HG03565 (cell line): ENCODE data around the gene BCKDK.
"Not testable (repeated sequence)": the region's sequence is repeated elsewhere in the genome, so short reads cannot be mapped to it uniquely, and the experiment has no call there.

Experiments used
- ATAC-seq: cut with Tn5 transposase; IDR thresholded peaks from one replicate; pipeline ENCODE4 v1.9.1; 2021; ENCODE audit warnings: mild to moderate bottlenecking, moderate library complexity; ENCODE audit not compliant: unreplicated experiment

BCKDK gene

DNA sequence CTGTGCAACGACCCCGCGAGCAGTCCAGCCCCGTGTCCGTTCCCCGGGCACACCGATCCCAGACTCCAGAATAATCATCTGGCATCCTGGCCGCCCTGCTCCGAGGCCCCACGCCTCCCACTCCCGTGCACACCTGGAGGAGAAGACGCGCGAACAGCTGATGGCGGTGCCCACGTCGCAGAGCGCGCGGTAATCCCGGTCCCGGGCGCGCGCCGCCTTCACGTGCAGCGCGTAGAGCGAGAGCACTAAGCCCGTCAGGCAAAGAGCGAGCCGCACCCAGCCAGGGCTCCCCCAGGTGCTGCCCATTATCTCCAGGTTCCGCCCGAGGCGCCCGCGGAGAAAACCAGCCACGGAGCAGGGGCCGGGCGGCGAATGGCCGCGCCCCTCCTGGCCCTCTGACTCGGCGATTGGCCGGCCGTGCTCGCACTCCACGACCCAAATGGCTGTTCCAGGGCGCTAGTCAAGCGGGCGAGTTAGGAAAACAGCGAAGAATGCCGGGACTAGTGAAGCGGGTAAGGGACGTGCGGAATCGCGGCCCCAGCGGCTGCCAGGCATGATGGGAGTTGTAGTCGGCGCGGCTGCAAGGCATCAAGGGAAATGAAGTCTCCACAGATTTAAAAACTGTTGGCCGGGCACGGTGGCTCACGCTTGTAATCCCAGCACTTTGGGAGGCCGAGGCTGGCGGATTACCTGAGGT, 13.6 kb upstream of the BCKDK start, which contains the start of gene VKORC1:
Gene VKORC1 (minus strand): TSS at position 374 of the 697 bp plus-strand sequence. CDS start 68 bp downstream, at position 306.
- ATAC-seq: peak; percentile 61

DNA sequence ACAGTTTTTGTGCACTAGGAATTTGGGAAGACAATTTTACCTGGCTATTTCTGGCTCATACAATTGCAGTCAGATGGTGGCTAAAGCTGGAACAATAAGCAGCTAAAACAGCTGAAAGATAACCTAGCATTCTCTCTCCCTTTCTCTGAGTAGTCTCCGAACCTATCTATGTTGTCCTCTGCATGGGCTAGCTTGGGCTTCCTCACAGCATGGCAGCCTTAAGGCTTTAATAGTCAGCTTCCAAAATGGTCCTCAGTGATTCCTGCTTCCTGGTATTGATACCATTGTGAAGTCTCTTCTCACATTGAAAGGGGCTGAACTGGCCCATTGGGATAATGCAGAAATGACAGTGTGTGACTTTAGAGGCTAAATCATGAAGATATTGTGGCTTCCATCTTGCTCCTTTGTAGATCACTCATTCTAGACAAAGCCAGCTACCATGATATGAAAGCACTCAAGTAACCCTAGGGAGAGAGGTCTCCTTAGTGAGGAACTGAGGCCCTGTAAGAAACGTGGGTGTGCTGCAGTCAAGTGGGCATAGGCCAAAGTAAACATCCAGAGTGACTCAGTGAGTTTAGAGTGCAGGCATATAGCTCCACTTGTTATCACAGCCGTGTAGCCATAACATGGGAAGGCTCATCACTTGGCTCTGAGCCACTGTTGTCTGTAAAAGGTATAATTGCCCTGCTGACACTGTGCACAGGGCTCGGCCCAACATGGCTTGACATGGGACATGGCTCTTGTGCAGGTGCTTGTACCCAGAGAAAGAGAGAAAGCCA, 8.1 kb upstream of the BCKDK start:
- no peak for ATAC-seq

DNA sequence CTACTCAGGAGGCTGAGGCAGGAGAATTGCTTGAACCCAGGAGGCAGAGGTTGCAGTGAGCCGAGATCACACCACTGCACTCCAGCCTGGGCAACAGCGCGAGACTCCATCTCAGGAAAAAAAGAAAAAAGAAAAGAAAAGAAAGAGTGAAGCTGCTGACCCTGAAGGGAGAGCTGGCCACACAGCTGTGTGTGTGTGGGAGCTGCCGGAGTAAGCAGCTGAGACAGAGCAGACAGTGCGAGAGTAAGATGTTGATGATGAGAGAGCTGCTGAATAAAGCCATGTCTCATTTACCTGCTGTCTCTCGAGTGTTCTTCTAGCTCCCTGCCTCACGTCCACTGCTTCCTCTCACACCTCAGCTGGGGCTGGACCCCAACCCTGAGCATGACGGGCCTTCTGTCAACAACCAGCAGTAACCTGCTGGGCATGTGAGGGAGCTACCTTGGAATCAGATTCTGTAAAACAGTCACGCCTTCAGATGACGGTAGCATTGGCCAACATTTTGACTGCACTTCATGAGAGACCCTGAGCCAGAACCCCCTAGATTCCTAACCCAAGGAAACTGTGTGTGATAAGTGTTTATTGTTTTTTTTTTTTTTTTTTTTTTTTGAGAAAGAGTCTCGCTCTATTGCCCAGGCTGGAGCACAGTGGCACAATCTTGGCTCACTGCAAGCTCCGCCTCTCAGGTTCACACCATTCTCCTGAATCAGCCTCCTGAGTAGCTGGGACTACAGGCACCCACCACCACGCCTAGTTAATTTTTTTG, 7.1 kb upstream of the BCKDK start:
- not testable (repeated sequence) for ATAC-seq

DNA sequence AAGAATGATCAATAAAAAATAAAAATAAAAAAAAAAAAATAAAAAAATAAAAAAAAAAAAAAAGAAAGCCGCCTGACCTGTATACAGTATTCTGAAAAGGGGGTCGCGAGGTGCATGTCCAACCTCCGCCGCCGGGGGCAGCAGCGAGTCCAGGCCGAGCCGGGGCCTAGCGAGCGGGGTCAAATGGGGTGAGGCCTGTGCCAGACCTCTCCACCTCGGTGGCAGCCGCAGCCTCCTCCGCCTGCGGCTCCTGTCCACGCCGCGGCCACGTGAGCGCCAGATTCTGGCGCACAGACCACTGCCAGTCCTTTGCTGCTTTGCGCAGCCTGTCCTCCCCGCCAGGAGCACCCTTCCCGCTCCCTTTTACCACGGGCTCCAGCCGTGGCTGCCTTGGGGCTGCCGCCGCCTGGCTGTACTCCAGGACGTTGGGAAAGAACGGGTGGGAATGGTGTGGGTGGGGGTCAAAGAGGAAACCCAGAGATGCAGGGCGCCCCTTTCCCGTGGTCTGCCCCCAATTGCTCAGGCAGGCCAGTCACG, 2.4 kb upstream of the BCKDK start:
- peak; percentile 31 for ATAC-seq

DNA sequence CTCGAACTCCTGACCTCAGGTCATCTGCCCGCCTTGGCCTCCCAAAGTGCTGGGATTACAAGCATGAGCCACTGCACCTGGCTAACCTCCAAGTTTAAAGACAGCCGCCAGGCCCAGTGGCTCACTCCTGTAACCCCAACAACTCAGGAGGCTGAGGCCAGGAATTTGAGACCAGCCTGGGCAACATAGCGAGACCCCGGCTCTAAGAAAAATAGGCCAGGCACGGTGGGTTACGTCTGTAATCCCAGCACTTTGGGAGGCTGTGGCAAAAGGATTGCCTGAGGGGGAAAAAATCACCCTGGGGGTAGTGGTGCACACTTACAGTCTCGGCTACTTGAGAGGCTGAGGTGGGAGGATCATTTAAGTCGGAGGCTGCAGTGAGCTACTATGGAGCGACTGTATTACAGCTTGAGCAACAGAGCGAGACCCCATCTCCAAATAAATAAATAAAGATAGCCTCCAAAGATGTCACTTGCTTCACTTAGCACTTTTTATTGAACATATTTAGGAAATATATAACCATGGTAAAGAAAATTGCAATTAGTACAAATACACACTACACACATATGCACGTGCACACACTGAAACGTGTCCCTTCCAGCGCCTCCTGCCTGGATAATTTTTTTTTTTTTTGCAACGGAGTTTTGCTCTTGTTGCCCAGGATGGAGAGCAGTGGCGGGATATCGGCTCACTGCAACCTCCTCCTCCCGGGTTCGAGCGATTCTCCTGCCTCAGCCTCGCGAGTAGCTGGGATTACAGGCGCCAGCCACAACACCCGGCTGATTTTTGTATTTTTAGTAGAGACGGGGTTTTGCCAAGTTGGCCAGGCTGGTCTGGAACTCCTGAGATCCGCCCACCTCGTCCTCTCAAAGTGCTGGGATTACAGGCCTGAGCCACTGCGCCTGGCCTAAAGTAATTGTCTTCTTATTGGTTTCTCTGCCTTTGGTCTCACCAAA, 1.4 kb upstream of the BCKDK start:
- ATAC-seq: no peak

DNA sequence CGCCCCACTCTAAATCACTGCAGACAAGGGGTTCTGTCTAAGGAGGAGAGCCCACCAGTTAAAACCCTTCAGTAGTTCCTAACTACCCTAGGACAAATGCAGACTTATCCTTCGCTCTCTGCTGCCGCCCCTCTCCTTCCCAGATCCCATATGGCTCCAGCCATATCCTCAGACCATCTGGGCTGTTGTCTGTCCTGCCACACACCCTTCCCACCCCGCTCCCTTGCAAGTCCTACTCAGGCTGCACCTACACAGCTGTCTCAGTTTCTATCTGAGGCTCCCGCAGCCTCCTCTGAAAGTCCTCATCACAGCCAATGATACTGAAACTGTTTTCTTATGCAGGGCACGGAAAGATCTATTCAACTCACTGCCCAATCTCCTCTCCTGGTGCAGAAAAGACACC, 720 bp upstream of the BCKDK start:
- peak; percentile 36 for ATAC-seq

DNA sequence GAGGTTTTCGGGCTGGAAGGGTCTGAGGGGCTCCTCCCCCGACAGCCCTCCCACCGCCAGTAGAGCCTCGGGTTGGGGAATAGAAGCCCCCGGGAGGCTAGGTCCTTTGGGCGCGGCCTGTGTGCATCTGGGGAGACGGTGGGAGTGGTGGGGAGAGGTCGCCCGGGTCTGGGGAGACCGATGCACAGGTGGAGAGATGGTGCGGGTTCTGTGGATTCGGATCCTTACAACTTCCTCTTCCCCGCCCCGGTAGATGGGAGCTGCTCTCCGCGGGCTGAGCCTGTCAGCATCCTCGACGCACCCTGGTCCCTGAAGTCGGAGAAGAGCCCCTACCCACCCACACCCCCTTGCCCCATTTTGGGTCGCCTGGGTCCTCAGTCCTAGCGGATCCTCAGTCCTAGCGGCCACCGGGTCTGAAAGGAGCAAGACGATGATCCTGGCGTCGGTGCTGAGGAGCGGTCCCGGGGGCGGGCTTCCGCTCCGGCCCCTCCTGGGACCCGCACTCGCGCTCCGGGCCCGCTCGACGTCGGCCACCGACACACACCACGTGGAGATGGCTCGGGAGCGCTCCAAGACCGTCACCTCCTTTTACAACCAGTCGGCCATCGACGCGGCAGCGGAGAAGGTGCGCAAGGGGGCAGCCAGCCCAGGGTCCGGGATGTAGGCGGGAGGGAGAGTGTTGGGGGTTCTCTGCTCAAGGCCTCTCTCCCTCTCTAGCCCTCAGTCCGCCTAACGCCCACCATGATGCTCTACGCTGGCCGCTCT, 790 bp downstream of the BCKDK start:
- ATAC-seq: no peak

DNA sequence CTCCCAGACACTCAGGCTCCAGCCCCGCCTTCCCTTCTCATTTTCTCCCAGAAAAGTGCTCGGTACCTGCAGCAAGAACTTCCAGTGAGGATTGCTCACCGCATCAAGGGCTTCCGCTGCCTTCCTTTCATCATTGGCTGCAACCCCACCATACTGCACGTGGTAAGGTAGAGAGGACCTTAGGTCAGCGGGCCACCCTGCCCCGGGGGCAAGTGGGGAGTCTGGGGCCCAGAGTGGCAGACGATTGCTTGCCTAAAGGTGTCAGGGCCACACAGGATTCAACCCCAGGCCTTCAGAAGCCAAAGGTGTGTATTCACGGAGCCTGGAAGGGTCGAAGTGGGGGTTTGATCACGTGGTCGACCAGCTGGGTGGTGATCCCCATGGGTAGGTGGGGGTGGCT, 1.4 kb downstream of the BCKDK start:
- ATAC-seq: no peak

DNA sequence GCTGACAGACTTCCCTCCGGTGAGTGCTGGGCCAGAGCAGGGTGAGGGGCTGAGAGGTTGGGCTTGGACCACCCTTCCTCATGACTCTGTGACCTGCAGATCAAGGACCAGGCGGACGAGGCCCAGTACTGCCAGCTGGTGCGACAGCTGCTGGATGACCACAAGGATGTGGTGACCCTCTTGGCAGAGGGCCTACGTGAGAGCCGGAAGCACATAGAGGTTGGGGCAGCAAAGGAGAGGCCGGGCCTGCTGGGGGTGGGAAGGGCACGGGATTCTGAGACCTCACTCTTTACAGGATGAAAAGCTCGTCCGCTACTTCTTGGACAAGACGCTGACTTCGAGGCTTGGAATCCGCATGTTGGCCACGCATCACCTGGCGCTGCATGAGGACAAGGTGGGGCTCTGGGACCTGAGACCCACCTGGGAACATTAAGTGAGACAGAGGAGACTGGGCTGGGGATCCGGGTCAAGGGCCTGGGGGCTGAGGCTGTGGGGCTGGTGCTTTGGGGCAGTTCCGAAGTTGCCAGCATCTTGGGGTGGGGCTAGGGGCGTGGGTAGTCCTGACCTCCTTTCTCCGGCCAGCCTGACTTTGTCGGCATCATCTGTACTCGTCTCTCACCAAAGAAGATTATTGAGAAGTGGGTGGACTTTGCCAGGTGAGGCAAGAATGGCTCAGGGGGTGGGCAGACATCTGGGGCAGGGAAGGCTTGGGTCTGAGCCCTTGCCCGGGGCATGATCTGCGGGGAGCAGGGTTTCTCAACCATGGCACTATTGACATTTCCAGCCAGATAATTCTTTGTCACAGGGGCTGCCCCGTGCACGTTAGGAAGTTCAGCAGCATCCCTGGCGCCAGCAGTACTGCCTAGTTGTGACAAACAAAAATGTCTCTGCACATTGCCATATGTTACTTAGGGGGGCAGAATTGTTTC, 2.2 kb downstream of the BCKDK start:
- no peak for ATAC-seq

DNA sequence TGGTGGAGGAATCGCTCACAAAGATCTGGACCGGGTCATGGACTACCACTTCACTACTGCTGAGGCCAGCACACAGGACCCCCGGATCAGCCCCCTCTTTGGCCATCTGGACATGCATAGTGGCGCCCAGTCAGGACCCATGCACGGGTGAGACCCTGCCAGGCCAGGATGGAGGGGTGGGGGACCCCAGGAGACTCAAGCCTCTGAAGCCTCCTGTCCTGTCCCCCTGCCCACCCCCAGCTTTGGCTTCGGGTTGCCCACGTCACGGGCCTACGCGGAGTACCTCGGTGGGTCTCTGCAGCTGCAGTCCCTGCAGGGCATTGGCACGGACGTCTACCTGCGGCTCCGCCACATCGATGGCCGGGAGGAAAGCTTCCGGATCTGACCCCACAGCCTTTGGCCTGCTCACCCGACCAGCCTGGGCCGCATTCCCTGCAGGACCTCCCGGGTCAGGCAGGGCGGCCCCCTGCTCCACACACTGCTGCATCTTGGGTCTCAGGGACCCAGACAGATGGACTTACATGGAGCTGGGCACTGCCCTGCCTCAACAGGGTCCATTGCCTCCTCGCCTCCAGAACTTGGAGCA, 3.8 kb downstream of the BCKDK start:
- no peak for ATAC-seq

DNA sequence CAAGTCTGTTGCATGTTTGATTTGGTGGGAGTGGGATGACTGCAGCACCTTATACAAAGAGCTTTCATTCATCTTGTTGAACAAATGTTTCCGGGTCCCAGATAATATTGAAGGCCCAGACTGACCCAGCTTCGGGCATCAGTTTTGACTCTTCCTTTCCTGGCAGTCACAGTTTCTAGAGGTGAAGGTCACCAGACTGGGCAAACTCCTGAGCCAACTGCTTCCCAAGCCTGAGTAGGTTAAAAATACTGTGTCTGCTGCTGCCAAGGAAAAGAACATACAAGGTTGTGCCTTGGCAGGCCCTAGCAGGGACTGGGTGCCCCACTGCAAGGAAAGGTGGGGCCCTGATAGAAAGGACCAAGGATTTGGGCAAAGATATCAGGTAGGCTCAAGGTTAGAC, 4.5 kb downstream of the BCKDK start:
- ATAC-seq: no peak

DNA sequence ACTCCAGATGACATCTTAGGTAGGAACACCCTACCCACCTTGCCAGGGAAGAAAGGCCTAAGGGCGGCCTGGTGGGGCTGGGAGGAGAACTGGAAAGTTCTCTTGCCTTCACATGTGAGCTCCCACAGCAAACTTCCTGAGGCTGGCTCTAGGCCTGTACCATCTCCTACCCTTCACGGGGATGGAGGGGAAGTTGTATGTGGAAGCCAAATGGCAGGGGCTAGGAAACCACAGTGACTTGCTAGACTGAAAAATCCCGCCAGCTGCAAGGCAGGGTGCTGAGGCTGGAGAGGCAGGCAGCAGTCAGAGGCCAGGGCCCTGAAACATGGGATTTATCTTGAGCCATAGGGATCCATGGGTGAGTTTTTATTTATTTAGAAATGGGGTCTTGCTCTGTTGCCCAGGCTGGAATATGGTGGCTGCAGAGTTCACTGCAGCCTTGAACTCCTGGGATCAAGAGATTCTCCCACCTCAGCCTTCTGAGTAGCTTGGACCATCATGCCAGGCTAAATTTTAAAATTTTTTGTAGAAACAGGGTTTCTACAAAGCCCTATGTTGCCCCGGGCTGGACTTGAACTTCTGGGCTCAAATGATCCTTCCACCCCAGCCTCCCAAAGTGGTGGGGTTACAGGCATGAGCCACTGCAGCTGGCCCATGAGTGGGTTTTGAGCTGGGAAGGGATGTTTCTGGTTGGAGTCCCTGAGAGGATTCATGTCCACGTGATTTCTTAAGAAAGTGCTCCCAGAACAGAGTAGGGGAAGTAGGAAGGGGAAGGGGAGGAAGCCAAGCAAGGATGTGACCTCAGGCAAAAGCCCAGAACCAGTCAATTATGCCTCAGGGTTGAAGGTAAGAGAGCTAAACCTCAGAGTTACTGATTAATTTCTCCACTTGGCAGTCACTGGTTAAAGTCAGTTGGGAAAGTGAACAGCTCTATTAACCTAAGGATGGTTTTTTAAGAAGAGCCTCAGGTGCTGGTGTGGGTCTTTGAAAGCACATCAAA, 5.2 kb downstream of the BCKDK start:
- ATAC-seq: no peak

DNA sequence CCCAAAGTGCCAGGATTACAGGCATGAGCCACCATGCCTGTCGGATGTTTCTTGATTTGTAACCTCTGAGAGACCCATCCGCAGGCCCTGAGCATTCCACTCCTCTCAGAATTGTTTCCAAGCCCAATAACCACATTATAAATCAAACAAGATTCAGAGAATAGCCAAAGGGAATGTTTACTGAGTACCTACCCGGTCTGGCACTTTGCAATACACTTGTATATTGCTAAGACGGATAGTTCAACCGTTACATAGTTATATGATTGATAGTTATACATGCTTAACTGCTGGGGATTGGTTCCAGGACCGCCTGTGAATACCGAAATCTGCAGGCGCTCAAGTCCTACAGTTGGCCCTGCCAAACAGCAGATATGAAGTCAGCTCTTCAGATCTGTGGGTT, 6.3 kb downstream of the BCKDK start:
- ATAC-seq: no peak

DNA sequence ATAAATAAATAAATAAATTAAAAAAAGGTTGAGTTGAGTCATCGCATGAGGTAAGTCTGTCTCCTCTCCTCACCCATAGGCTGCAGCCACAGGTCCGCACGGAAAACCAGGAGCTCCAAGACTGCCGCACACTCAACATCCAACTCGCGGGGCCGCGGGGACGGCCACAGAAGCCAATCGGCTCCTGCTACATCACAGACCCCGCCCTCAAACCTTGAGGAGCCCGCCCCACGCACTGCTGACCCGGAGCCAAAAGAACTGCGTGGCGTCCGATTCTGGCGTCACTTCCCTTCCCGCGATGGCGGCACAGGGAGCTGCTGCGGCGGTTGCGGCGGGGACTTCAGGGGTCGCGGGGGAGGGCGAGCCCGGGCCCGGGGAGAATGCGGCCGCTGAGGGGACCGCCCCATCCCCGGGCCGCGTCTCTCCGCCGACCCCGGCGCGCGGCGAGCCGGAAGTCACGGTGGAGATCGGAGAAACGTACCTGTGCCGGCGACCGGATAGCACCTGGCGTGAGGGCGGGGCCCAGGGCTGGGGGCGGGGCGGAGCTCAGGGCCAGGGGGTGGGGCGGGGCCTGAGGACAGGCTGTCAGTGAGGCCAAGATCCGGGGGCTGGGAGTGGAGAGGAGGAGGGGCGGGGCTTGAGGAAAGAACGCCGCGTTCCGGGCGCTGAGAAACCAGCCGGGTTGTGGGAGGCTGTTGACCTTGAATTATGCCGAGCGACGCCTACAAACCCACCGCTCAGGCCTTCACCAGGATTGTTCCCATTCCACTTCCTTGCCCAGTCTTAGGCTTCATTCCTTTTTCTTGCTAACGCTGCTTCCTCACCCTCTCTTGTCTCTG, 9.4 kb downstream of the BCKDK start, which contains the start of gene KAT8:
Gene KAT8 (plus strand): TSS at position 281 of the 839 bp plus-strand sequence. CDS start 18 bp downstream, at position 299.
- peak; percentile 73 for ATAC-seq

DNA sequence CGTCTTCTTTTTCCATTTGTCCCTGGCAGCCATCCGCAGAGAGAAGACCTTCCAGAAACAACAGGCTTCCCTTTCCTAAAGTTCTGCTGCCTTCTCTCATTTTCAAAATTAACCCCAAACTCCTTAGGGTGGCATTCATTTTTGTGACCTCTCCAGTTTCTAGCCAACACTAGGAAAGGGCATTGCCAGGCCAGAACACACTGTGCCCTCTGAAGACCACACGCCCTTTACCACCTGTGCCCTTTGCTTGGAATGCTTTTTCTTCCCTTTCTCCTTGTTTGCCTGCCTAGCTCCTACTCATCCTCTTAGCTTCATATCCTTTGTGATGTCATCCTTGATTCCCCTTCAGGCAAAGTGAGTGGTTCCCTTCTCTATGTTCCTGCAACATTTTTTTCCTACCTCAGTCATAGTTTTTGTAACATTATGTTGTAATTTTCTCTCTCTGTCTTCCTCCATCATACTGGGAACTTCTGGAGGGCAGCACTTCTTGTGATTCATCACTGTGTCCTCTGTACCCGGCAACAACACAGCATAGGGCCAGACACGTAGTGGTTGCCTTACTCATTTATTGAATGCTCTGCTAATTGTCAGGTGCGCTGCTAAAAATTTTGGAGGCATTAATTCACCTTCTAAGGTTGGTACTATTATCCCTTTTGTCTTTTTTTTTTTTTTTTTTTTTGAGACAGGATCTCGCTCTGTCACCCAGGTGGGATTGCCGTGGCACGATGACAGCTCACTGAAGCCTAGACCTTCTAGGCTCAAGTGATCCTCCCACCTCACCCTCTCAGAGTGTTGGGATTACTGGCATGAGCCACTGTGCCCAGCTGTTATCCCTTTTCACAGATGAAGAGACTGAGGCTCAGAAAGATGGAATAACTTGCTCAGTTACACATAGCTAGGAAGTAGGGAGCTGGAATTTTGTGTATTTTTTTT, 10.3 kb downstream of the BCKDK start:
- ATAC-seq: no peak
